A204.1 (cell line): ENCODE data around the gene MAGEB18.

ENCODE experiments used
- FAIRE-seq: peaks from 2 replicates; lab custom pipeline; 2012; peaks lifted over from hg19 to GRCh38; lab: Jason Lieb, UNC

Gene MAGEB18

DNA sequence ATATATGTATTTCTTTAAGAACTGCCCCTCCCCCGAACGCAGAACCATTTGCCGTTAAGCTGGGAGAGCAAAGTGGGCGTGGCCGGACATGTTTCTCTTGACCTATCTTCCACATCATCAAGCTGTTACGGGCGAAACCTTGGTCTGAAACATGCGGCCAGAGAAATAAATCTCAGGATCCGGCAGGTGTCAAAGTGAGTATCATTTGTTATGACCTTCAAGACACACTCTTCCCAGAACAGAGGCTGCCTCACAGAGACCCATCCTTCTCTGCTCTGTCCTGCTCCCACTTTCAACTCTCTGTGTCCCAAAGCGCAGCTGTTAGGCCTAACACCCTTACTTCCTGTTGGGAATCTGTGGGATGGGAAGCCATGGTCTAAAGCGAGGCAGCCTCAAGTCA, at the start of gene MAGEB18:
TSS of gene MAGEB18 (plus strand) at position 70 of the 400 bp plus-strand sequence. CDS start 643 bp downstream, outside the sequence.
- FAIRE-seq = no peak

DNA sequence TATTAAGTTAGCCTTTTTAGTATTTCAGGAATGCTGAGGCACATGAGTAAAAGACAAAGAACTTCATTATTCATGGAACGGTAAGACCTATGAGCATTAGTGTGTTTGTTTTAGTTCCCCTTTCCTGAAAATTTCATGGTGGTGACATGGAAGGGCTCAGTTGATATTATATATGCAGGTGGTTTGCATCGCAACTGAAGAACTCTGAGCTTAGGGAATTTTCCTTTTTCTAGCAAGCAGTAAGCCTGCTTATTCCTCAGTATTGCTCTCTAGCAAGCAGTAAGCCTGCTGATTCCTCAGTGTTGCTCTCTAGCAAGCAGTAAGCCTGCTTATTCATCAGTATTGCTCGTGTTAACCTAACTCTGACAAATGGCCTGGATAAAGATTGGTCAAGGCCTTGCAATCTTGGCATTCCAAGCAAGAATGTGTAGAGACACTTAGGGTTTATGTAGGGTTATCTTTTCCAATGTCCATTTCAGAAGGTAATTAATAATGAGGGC, 37.7 kb upstream of the MAGEB18 start:
- no peak for FAIRE-seq

DNA sequence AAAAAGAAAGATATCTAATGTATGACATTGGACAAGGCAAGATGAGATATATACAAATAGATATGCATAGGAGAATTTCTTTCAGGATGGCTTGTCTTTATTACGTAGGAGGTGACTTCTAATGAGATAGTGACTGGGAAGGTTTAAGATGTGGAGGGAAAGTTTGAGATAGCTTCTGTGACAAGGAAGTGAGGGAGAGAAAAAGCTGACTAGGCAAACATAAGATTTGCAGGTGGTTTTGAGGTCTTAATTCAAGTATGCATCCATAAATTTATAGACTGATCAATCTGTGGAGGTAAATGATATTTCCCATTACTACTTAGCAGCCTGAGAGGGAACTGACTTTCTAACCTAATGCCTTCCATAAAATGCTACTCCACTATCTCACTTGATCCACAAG, 29.0 kb upstream of the MAGEB18 start:
- no peak for FAIRE-seq

DNA sequence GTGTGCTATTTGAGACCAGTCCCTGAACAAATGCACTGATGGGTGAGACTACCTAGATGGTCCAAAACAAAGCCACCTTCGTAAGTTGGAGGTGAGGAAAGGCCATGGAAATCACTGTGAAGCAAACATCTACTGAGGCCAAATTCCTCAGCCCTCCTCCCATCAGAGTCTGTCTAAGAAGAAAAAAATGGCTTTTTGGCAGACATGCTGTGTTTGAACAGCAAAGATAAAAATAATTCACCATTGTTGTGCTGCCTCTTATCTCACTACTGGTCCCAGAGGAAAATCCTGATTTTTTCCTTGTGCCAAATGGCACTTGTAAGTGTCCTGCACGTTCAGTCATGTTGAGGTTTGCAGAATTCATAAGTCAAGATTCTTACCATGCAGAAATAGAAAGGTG, 7.9 kb downstream of the MAGEB18 start:
- FAIRE-seq = no peak

DNA sequence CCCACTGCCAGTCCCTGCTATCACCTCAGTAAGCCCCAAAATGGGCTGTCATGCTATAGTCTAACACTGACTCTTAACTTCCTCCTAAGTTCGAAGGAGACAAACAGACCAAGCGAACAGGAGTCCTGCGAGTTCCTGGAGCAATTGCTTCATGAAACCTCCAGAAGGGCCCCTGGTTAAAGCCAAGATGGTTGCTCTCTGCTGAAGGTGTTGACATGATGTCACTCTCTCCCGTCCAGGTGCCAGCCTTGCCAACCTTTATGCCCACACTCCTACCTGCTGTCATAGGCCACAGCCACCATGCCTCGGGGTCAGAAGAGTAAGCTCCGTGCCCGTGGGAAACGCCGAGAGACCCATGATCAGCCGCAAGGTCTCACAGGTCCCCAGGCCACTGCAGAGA, 22.2 kb downstream of the MAGEB18 start, which contains the start of gene MAGEB6B:
TSS of gene MAGEB6B (plus strand) at position 301 of the 400 bp plus-strand sequence. CDS start at position 301, 0 bp downstream.
- FAIRE-seq = no peak
